GM21360 (cell line): Measurements from ENCODE around the gene HAGHL.
"Not testable (repeated sequence)": the region's sequence is repeated elsewhere in the genome, so short reads cannot be mapped to it uniquely, and the experiment has no call there.

ENCODE experiments used
- ATAC-seq: cut with Tn5 transposase; IDR thresholded peaks from one replicate; pipeline ENCODE4 v1.9.1; 2021; ENCODE audit warnings: mild to moderate bottlenecking, moderate library complexity; ENCODE audit not compliant: unreplicated experiment

Gene HAGHL

GRCh38 chr16:706189-707061, 20.5 kb upstream of the HAGHL start:
- no peak for ATAC-seq

- no peak for ATAC-seq
Observed at GRCh38 chr16:707062-707538, 19.8 kb upstream of the HAGHL start.

- ATAC-seq, result no peak
Observed at GRCh38 chr16:708019-708418, 18.9 kb upstream of the HAGHL start.

GRCh38 chr16:708959-709358, 17.9 kb upstream of the HAGHL start:
- ATAC-seq, result no peak

- no peak for ATAC-seq
Observed at GRCh38 chr16:709566-710499, 17.1 kb upstream of the HAGHL start.

- no peak for ATAC-seq
Observed at GRCh38 chr16:710500-711075, 16.3 kb upstream of the HAGHL start.

GRCh38 chr16:711084-711483, 15.8 kb upstream of the HAGHL start:
- ATAC-seq, result no peak

- ATAC-seq, result no peak
Observed at GRCh38 chr16:711548-712320, 15.2 kb upstream of the HAGHL start.

- ATAC-seq, result not testable (repeated sequence)
Observed at GRCh38 chr16:712740-713250, 14.1 kb upstream of the HAGHL start.

- ATAC-seq, result no peak
Observed at GRCh38 chr16:714079-714478, 12.8 kb upstream of the HAGHL start.

GRCh38 chr16:714558-715476, 12.1 kb upstream of the HAGHL start, which contains the start of gene METRN:
Gene METRN, plus strand, starts transcription at chr16:715118. Its CDS starts 172 bp downstream, at chr16:715290.
- ATAC-seq, result no peak

- no peak for ATAC-seq
Observed at GRCh38 chr16:715477-716199, 11.3 kb upstream of the HAGHL start.

GRCh38 chr16:716200-716568, 10.7 kb upstream of the HAGHL start:
- no peak for ATAC-seq

GRCh38 chr16:716768-717325, 10.1 kb upstream of the HAGHL start:
- ATAC-seq, result no peak

- no peak for ATAC-seq
Observed at GRCh38 chr16:717450-718245, 9.3 kb upstream of the HAGHL start.

- ATAC-seq, result no peak
Observed at GRCh38 chr16:718389-718788, 8.5 kb upstream of the HAGHL start.

- ATAC-seq, result no peak
Observed at GRCh38 chr16:718922-719321, 8.0 kb upstream of the HAGHL start.
